Gastroesophageal sphincter (tissue), 3 donors: Measurements from ENCODE around the gene RABGAP1.

ENCODE experiments used
- EP300 ChIP-seq: sonication (generic); formaldehyde crosslinking; IDR thresholded peaks from one replicate; pipeline ENCODE4 v1.6.1; 2017; ENCODE audit warnings: antibody characterized with exemption, mild to moderate bottlenecking
- POLR2A ChIP-seq, 2 donors: fragments of 450-650 bp; IDR thresholded peaks; one replicate each; pipeline ENCODE4 v1.6.1; 2017; ENCODE audit warnings: antibody characterized with exemption in 2 of 2, mild to moderate bottlenecking in 2 of 2, moderate library complexity in 1 of 2
- POLR2AphosphoS5 ChIP-seq: sonication (generic); formaldehyde crosslinking; IDR thresholded peaks from one replicate; pipeline ENCODE4 v1.6.1; 2017; ENCODE audit warnings: antibody characterized with exemption
- TF ChIP-seq, protein P1 (sequence below), 4 experiments: fragments of 200-600 bp in 2 of 4; fragments of 450-650 bp in 2 of 4; sonication (generic) in 1 of 4; IDR thresholded peaks; one replicate each; pipeline ENCODE4 v1.5.1; 2017 to 2019; ENCODE audit warnings: antibody characterized with exemption in 4 of 4, mild to moderate bottlenecking in 2 of 4, moderate library complexity in 2 of 4

DNA sequence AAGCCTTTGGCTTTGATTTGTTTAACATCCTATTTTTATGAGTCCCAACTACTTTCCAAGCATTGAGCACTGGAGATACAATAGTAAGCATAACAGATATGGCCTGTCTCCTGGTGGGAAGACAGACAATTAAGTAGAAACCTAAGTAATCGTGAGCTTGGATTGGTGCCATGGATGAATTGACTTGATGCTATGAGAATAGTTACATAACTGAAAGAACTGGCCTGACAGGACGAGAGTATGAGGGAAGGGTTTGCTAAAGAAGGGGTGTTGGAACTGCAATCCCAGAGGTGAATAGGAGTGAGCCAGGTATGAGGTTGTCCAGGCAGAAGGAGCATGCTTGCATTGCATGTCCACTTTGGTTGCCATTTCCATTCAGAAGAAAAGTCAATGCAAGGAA lies 145.1 kb downstream of the RABGAP1 start:
- TF ChIP-seq POLR2A (IDR thresholded peaks at IDR 0.05) (no peak), POLR2AphosphoS5 (no peak), EP300 (no peak)
- TF ChIP-seq, protein P1, sequence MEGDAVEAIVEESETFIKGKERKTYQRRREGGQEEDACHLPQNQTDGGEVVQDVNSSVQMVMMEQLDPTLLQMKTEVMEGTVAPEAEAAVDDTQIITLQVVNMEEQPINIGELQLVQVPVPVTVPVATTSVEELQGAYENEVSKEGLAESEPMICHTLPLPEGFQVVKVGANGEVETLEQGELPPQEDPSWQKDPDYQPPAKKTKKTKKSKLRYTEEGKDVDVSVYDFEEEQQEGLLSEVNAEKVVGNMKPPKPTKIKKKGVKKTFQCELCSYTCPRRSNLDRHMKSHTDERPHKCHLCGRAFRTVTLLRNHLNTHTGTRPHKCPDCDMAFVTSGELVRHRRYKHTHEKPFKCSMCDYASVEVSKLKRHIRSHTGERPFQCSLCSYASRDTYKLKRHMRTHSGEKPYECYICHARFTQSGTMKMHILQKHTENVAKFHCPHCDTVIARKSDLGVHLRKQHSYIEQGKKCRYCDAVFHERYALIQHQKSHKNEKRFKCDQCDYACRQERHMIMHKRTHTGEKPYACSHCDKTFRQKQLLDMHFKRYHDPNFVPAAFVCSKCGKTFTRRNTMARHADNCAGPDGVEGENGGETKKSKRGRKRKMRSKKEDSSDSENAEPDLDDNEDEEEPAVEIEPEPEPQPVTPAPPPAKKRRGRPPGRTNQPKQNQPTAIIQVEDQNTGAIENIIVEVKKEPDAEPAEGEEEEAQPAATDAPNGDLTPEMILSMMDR (IDR thresholded peaks at IDR 0.05): no peak
